SKM-1 (cell line): Measurements from ENCODE around the gene ELF1.
"Not testable (repeated sequence)": the region's sequence is repeated elsewhere in the genome, so short reads cannot be mapped to it uniquely, and the experiment has no call there.

ENCODE experiments used
- DNase-seq: peaks from one replicate; lab custom pipeline; 2025; ENCODE audit not compliant: unreplicated experiment; lab: John Stamatoyannopoulos, UW

The ELF1 gene

DNA sequence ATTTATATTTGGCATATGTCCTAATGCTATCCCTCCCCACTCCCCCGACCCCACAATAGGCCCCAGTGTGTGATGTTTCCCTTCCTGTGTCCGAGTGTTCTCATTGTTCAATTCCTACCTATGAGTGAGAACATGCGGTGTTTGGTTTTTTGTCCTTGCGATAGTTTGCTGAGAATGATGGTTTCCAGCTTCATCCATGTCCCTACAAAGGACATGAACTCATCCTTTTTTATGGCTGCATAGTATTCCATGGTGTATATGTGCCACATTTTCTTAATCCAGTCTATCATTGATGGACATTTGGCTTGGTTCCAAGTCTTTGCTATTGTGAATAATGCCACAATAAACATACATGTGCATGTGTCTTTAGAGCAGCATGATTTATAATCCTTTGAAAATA is 23.3 kb upstream of the ELF1 start:
- not testable (repeated sequence) for DNase-seq

DNA sequence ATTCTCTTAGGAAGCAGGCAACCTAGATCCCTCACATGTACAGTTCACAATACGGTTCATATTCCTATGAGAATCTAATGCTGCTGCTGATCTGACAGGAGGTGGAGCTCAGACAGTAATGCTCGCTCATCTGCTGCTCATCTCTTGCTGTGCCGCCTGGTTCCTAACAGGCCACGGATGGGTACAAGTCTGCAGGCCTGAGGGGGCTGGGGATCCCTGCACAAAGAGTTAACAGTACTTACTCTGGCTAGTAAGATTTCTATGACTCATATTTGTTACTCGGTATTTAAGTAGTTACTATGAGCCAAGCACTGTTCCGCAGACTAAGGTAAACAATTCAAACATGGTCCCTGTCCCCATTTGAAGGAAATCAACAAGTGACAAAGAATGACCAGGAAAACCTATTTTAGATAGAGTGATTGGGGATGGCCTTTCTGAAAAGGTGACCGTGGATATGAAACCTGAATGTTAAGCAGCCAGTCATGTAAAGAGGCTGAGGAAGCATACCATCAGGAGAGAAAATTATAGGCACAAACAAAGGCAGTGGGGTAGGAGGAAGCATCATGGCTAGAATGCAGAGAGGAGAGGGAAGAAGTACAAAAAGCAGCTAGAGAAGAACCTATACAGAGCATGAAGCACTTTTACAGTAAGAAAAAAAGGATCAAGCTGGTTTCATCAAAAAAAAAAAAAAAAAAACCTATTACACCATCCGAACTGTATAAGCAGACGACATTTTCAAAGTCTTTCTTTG is 21.6 kb upstream of the ELF1 start:
- no peak for DNase-seq

DNA sequence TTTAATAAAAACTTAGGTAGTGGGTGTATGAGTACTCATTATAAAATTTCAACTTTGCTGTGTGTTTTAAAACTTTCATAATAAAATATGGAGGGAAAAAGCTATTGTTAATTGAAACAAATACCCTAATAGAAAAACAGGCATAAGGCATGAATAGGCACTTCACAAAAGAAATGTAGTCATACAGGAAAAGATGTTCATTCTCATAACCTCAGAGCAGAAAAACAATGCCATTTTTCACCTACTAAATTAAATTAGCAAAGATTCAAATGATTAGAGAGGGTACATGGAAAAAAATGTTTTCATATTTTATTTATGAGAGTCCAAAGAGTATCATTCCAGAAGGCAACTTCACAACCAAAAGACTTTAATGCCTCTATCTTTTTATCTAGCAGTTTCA is 20.6 kb upstream of the ELF1 start:
- DNase-seq, result no peak

- not testable (repeated sequence) for DNase-seq
Observed at GRCh38 chr13:41036557-41036956, 17.4 kb upstream of the ELF1 start.

- no peak for DNase-seq
Observed at GRCh38 chr13:41034881-41035280, 15.8 kb upstream of the ELF1 start.

DNA sequence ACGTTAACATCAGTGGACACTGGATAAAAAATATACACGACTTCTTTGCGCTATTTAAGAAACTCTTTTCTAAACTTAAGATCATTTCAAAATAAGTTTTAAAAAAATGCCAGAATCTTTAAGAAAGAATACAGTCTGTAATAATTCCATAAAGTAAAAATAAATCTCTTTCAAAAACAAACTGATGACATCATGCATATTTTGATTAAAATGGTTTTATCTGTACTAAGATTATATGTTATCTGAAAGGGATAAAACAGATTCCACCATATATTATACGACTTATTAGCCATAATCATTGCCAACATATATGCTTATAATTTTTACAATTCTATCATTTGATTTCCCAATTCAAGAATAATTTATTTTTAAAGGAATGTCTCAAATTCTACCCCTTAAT is 15.3 kb upstream of the ELF1 start:
- no peak for DNase-seq

GRCh38 chr13:41032691-41033376 is 13.7 kb upstream of the ELF1 start:
- no peak for DNase-seq

GRCh38 chr13:41029629-41030028 is 10.5 kb upstream of the ELF1 start:
- DNase-seq, result no peak

- DNase-seq, result no peak
Observed at GRCh38 chr13:41028051-41028450, 8.9 kb upstream of the ELF1 start.

GRCh38 chr13:41026788-41027187 is 7.7 kb upstream of the ELF1 start:
- DNase-seq, result no peak

- no peak for DNase-seq
Observed at GRCh38 chr13:41025518-41025917, 6.4 kb upstream of the ELF1 start.

DNA sequence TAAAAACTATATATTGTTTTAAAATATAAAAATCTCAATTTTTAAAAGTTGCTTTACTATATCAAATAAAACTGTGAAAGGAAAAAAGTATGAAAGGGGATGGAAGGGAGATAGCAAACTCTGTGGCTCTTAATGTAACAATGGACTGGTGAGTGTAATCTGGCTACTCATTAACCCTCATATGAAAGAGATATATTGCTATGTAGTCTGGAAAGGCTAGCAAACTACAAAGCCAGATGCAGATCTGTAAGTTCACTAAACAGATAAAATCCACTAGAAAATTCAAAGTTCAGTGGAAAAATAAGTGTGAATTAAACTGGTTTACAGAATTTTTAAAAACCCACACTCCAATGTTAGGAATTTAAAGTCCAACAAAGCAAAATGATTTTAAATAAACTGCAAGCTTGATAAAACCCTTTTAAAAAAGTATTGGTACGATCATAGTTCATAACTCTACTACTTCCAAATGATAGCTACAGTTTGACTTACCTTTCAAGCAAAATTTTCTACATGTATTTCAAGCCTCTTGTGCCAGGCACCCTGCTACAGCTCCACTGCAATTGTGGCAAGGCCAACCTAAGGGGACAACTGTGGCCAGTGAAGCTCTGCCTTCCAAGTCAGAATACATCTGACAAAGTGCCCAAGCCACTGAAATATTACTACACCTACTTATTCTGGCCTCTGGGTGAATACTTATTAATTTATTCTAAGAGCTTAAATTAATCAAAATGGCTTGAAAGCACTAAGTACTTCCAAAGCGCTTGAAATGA is 647 bp upstream of the ELF1 start:
- no peak for DNase-seq

DNA sequence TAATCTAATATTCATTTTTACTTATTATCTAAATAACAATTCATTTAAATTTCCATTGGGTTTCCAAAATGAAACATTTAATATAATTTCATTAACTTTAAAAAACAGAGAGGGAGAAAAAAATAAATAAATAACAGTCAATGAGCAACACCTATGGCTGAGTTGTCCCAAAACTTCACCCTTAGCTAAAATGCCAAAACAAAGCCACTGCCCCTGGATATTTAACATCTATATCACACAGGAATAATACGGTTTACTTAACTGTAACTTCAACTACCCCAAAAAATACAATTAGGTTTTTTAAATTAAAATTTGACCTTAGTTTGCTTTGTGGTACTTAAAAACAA is 541 bp downstream of the ELF1 start:
- DNase-seq, result no peak

- DNase-seq, result no peak
Observed at GRCh38 chr13:41017817-41018601, 1.1 kb downstream of the ELF1 start.

DNA sequence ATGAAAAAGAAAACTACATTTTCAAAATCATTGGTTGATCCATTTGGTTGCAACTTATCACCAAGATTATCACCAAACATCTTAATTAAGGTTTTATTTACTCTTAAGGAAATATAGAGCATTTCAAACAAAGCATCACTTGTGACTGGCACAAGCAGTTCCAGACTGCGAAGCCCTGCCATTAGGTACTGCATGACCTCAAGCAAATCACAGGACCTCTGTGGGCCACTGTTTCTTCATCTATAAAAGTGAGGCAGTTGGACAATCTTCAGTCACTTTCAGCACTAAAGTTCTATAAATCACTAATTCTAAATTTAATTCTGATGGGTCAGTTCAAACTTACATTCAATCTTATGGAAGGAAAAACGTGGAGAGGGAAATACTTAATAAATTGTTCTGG is 2.0 kb downstream of the ELF1 start:
- peak; percentile 22 for DNase-seq

DNA sequence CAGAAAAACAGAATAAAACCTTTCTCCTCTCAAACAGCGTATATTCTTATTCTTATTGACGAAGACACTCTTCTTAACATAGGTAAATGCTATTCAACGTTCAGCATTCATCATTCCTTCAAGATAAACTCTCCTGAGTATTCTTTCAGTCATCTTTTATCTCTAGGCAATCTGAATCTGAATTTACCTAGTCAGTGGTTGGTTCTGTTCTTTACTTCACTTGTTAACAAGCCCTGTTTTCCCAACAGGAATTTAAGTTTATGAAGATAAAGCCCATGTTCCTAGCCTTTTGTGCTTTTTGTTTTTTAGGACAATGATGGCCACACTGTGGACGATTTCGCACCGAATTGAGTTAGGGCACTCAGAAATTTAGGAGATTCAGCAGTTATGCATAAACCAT is 3.2 kb downstream of the ELF1 start:
- DNase-seq, result no peak

GRCh38 chr13:41013835-41014234 is 5.3 kb downstream of the ELF1 start:
- DNase-seq, result no peak

DNA sequence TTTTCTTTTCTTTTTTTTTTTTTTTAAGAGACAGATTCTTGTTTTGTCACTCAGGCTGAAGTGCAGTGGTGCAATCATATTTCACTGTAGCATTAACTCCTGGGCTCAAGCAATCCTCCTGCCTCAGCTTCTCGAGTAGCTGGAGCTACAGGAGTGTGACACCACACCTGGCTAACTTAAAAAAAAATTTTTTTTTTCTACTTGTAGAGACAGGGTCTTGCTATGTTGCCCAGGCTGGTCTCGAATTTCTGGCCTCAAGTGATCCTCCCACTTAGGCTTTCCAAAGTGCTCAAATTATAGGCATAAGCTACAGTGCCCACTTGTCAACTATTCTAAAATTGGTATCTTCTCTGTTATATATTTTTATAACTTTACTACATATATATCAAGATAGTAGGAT is 6.6 kb downstream of the ELF1 start:
- DNase-seq, result no peak

DNA sequence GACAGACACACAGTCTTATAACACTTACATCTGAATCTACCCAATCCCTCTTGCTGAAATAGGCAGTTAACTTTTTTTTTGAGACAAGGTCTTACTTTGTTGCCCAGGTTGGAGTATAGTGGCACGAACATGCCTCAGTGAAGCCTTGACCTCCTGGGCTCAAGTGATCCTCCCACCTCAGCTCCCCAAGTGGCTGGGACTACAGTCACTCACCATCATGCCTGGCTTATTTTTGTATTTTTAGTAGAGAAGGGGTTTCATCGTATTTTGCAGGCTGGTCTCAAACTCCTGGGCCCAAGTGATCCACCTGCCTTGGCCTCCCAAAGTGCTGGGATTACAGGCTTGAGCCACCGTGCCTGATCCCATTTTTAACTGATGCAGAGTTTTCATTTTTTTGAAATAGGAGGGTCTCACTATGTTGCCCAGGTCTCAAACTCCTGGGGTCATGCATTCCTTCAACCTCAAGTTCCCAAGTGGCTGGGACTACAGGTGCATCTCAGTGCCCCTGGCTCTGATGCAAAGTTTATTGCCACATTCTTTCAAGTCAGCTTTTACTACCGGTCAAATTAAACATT is 7.6 kb downstream of the ELF1 start:
- DNase-seq, result no peak

- no peak for DNase-seq
Observed at GRCh38 chr13:41008349-41008980, 10.7 kb downstream of the ELF1 start.

GRCh38 chr13:41007744-41008128 is 11.4 kb downstream of the ELF1 start:
- DNase-seq, result peak; percentile 28
